Glomerular visceral epithelial cell (primary cell): ENCODE data around the gene GRPEL1.

Experiments used
- DNase-seq: peaks from one replicate; pipeline ENCODE4 v3.0.0-alpha.2; 2016; ENCODE audit errors: extremely low spot score

GRPEL1 gene

GRCh38 chr4:7045553-7045952 lies 22.3 kb downstream of the GRPEL1 start:
- no peak for DNase-seq

GRCh38 chr4:7044137-7044930 lies 23.5 kb downstream of the GRPEL1 start:
- peak; percentile 16 for DNase-seq

- no peak for DNase-seq
These were observed 24.4 kb downstream of the GRPEL1 start, which contains the start of gene TADA2B for GRCh38 chr4:7043284-7044136. Gene TADA2B, plus strand, starts transcription at chr4:7043372. Its CDS starts 208 bp downstream, at chr4:7043580.

GRCh38 chr4:7042503-7043283 lies 25.2 kb downstream of the GRPEL1 start:
- DNase-seq: peak; percentile 99

- DNase-seq: no peak
These were observed 25.9 kb downstream of the GRPEL1 start for GRCh38 chr4:7041801-7042502.

- no peak for DNase-seq
These were observed 26.6 kb downstream of the GRPEL1 start for GRCh38 chr4:7041246-7041645.

- DNase-seq: no peak
These were observed 27.1 kb downstream of the GRPEL1 start for GRCh38 chr4:7040765-7041164.

- no peak for DNase-seq
These were observed 30.4 kb downstream of the GRPEL1 start for GRCh38 chr4:7037425-7037824.

- DNase-seq: peak; percentile 72
These were observed 33.4 kb downstream of the GRPEL1 start for GRCh38 chr4:7034262-7035081.

- DNase-seq: peak; percentile 74
These were observed 35.3 kb downstream of the GRPEL1 start for GRCh38 chr4:7032596-7032995.

GRCh38 chr4:7031558-7032449 lies 36.1 kb downstream of the GRPEL1 start:
- DNase-seq: peak; percentile 65

- no peak for DNase-seq
These were observed 37.0 kb downstream of the GRPEL1 start for GRCh38 chr4:7030856-7031255.

- no peak for DNase-seq
These were observed 37.9 kb downstream of the GRPEL1 start for GRCh38 chr4:7029921-7030320.

- DNase-seq: no peak
These were observed 38.7 kb downstream of the GRPEL1 start for GRCh38 chr4:7029212-7029611.

GRCh38 chr4:7027913-7028312 lies 40.0 kb downstream of the GRPEL1 start:
- DNase-seq: no peak

GRCh38 chr4:7027284-7027683 lies 40.6 kb downstream of the GRPEL1 start:
- DNase-seq: no peak

GRCh38 chr4:7026107-7026506 lies 41.8 kb downstream of the GRPEL1 start:
- DNase-seq: no peak

- DNase-seq: no peak
These were observed 42.7 kb downstream of the GRPEL1 start for GRCh38 chr4:7025040-7025602.

- DNase-seq: no peak
These were observed 43.5 kb downstream of the GRPEL1 start for GRCh38 chr4:7024336-7024890.
